GM21529 (cell line): ENCODE measurements around the gene CSNK1E.

ENCODE experiments used
- ATAC-seq: cut with Tn5 transposase; IDR thresholded peaks from one replicate; pipeline ENCODE4 v1.9.1; 2021; ENCODE audit not compliant: unreplicated experiment

Gene CSNK1E

DNA sequence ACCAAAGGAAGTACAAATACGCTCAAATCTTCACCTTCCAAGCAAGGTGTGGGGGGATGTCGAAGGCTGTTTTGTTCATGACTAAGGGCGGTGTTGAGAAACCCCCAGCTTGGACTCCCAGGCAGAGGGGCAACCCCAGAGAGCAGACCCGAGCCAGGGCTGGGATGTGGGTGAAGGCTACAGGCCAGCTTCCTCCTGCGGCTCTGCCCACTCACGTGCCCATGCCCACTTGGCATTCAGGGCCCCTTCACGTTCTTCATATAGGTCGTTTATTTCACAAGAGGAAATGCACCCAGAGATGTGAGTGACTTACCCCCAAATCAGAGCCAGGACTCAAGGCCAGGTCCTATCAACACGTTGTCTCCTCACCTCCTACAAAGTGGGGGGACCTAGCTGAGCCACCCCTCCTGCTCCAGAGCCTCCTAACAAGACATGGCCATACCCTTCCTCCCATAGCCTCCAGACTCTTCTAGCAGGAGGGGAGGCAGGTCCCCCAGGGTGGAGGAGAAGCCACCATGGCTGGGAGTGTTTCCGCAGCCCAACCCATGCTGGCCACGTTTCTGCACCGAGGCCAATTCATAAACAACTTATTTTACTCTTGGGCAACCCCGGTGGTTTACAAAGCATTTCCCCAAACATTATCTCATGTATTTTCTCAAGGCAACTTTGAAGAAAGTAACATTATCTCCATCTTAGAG is 66.4 kb downstream of the CSNK1E start:
- ATAC-seq, result no peak

DNA sequence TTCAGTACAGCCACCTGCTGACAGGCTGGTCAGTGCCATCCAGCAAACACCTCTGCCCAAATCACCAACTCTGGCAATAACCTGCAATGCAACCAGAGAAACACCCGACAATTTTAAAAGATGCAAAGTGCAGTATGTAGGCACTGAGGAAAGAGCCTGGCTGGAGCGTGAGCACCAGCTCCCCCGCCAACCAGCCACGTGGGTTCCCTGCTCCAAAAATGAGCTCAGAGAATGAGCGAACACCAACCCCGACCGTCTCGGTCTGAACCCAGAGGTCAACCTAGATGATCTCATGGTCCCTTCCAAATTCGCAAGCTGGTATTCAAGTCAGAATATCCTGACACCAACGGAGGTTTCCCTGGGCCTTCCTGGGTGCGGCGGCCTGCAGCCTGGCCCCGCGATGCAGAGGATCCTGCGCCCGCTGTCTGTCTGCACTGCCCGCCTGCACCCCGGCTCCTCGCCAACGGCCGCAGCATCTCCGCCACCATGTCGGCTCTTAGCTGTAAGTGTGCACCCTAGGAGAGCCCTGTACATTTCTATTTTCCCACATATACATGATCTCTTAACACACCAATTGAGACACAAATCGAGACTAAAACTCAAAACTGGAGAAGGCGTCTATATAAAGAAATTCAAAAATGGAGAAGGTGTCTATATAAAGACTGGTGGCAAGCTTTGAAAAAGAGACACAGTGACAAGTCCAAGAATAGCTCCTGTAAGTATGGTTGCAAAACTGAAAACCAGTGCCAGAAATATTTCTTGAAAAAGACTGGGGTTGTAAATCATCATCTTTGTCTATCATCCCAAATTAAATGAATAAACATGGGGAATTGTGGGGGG is 67.2 kb downstream of the CSNK1E start:
- no peak for ATAC-seq

DNA sequence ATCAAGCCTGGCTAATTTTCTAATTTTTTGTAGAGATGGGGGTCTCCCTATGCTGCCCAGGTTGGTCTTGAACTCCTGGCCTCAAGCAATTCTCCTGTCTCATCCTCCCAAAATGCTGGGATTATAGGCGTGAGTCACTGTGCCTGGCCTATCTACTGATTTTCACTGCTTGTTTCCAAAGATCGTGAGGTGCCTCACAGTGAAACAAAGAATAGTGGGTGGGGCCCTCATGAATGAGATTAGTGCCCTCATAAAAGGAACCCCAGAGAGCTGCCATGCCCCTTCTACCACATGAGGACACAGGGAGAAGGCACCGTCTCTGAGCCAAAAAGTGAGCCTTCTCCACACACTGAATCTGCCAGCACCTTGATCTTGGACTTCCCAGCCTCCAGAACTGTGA is 67.9 kb downstream of the CSNK1E start:
- no peak for ATAC-seq

DNA sequence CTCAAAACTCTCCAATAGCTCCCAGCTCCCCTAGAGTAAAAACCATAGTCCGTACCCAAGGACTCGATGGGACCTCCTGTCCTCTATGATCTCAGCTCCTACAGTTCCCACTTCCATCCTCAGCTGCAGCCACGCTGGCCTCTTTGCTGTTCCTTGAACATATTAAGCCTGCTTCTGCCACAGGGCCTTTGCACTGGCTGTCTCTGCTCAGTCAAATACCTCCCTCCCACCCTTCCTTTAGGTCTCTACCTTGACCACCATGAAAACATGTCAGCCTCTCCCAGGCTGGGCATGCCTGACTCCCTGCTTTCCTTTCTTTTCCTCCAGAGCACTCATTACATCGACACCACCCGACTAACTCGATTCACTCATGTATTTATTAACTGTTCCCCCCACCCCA is 69.0 kb downstream of the CSNK1E start:
- ATAC-seq, result no peak

DNA sequence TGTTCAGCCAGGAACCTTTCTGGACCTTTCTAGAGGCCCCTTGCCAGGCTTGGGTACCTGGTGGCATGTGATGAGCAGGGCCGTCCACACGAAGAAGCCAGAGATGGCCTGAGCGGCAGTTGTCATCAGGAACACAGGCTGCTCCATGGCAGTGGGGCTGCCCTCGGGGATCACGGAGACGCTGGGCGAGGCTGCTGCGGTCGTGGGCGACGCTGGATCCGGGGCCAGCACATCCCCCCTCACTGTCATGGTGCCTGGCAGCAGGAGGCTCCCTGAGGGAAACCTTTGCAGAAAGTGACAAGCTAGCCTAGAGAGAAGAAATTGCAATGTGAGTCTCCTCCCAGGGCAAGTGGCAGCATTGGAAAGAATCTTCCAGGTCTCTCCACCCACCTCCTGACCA is 69.5 kb downstream of the CSNK1E start:
- ATAC-seq, result no peak

DNA sequence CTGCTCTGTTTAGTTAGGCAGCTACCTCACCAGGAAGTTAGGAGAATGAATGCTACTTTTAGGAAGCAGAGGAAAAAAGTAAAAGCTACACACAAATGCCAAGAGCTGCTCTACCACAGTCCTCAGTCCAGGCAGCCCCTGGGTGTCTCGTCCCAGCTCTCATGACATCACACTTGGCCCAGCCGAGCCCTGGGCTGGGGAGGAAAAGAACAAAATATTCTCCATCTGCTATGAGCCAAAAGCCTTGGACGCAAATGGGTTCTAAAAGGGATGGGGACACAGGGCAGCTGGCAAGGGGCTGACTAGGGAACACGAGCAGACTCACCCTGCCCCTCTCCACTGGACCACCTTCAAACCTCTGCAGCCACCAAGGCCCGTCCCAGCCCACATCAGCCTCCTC is 70.5 kb downstream of the CSNK1E start:
- ATAC-seq, result no peak

DNA sequence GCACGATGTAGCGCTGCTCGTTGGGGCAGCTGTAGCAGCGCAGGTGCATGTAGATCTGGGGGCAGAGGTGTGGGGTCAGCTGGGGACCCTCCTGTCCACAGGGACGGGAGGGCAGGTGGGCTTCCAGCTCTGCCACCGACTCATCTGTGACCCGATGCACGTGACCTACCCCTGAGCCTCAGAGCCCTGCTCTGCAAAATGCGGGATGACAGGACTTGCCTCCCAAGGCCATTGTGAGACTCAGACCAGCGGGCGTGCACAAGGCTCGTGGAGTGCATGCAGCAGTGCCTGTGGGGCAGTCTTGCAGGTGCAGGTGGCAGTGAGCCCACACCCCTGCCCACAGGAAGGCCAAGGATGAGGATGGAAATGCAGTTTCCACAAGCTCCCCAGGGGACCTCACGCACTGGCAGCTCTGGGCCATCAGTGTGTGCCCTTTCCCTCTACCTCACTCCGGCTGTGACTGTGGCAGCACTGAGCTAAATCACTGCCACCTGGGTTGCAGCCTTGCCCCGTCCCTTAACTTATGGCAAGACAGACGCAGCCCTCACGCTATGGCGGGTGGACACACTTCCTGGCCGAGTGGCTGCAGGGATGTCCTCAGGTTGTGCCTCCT is 71.1 kb downstream of the CSNK1E start:
- no peak for ATAC-seq

DNA sequence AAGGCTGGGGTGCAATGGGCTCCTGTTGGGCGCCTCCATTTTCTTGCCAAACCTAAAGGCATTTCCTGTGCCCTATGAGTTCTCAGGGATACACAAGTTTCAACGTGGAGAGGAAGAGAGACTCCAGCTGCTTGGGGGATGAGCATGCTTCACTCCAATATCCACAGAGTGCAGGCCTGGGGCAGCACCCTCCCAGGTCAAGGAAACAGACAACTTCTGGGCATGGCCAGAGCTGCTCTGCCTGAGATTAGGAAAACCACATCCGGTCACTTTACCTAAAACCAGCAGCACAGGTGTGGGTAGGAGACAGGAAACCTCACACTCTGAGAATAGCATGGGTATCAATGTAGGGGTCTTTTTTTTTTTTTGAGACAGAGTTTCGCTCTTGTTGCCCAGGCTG is 73.1 kb downstream of the CSNK1E start:
- ATAC-seq, result no peak

DNA sequence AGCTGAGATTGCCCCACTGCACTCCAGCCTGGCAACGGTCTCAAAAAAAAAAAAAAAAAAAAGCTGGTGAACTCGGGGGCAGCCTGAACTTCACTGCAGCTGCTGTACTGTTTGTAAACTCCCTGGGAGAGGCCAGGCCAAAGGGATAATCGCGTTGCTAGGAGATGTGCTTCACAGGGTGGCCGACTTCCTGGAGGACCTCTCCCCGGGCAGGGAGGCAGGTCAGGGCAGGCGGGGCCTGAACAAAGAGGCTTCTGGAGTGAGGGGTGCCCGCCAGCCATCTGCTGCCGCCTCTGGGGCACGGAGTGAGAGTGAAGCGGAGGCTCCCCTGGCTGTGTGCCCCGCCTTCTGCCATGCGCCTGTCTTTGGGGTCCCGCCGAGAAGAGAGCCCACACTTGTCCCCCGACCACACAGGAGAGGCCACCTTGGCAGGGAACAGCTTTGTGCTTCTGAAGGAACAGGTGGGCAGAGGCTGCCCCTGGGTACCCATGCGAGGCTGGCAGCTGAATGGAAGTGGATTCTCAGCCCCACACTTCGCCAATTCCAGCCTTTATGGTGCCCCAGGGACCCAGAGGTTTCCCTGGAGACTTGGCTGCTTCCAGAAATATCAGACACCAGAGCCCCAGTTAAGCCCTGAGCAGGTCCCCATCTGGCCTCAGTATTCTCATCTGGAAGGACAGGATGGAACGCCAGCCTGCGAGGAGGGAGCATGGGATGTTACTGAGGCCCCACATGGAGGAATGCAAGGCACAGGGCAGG is 74.0 kb downstream of the CSNK1E start:
- no peak for ATAC-seq

DNA sequence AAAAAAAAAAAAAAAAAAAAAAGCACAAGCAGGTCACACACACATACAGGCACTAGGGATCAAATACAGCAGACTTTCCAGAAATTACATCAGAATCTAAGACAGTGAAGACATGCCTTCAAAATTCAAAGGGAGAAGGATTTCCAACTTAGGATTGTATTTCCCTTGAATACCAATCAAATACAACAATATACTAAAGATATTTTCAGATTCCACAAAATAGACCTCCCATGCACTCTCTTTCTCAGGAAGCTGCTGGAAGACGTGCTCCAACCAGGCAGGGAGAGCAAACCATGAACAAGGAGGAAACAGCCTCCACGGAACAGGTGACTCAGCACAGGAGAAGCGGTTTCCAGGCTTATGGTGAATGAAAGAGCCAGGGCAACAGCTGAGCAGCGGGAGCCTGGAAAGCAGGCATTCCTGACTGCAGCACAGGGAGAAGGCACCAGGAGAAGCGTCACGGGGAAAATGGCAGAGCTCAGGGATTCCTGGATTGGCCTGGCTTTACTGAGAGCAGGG is 76.4 kb downstream of the CSNK1E start:
- no peak for ATAC-seq
